SK-N-SH (cell line): ENCODE results near the gene EXOC2.

Experiments used
- CHD2 ChIP-seq: fragments of 150-350 bp; IDR thresholded peaks from 2 replicates; pipeline ENCODE4 v1.6.1; 2018; ENCODE audit warnings: low read length; ENCODE audit not compliant: partially characterized antibody
- EZH2phosphoT487 ChIP-seq: fragments of 200-600 bp; sonication (generic); IDR thresholded peaks from 2 replicates; pipeline ENCODE4 v1.6.1; 2017; ENCODE audit warnings: low read depth, mixed run types, mild to moderate bottlenecking, antibody characterized with exemption, moderate library complexity, borderline replicate concordance
- JUND ChIP-seq: IDR thresholded peaks from 2 replicates; pipeline ENCODE4 v1.4.0; 2012
- MAX ChIP-seq: IDR thresholded peaks from 2 replicates; pipeline ENCODE4 v1.4.0; 2012; ENCODE audit warnings: low read depth
- NFIC ChIP-seq: IDR thresholded peaks from 2 replicates; pipeline ENCODE4 v1.4.0; 2012; ENCODE audit warnings: borderline replicate concordance
- POLR2AphosphoS5 ChIP-seq: IDR thresholded peaks from 2 replicates; pipeline ENCODE4 v1.6.1; 2012; ENCODE audit warnings: low read depth, low read length
- RAD21 ChIP-seq: IDR thresholded peaks from 2 replicates; pipeline ENCODE4 v1.6.1; 2012; ENCODE audit warnings: mild to moderate bottlenecking, low read length
- RCOR1 ChIP-seq: fragments of 150-350 bp; IDR thresholded peaks from 2 replicates; pipeline ENCODE4 v1.6.1; 2017; ENCODE audit warnings: antibody characterized with exemption, low read length
- TAF1 ChIP-seq: IDR thresholded peaks from 2 replicates; pipeline ENCODE4 v1.6.1; 2012; ENCODE audit warnings: low read depth, mild to moderate bottlenecking, low read length, moderate library complexity, borderline replicate concordance
- TCF12 ChIP-seq: IDR thresholded peaks from 2 replicates; pipeline ENCODE4 v1.4.0; 2012
- YY1 ChIP-seq: IDR thresholded peaks from 2 replicates; pipeline ENCODE4 v1.4.0; 2012; ENCODE audit warnings: low read depth, mild to moderate bottlenecking
- TF ChIP-seq, protein P1 (sequence below): fragments of 200-600 bp; sonication (generic); IDR thresholded peaks from 2 replicates; pipeline ENCODE4 v1.6.1; 2017; ENCODE audit warnings: antibody characterized with exemption, mild to moderate bottlenecking, moderate library complexity

DNA sequence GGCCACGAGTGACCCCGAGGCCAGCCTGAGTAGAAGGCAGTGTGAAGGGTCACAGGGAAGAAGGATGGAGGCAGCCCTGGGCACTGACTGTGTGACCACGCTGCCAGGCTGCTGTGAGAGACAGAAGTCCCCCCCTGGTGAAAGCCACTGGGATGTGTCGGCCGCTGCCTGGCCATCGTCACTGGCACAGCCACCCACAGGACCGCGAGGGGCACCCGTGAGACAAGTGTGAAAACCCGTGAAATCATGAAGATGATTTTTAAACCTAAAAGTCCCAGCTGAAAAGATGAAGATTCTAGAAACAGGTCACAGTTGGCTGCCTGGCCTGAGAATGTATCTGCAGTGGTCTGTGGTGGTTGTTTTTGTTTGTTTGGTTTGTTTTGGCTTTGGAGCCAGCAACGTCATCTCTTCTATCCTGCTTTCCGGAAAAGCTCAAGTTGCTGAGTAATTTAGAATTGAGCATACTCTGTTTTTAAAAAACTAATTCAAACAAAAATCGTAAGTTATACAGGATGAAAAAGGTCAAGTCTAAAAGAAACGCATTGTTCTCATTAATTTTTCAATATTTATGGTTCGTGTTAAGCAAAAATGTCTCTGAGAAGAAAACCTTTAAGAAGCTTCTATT is 130.8 kb downstream of the EXOC2 start:
- TF ChIP-seq TAF1 (no peak), POLR2AphosphoS5 (no peak), JUND (no peak), YY1 (no peak), MAX (no peak), RCOR1 (no peak), EZH2phosphoT487 (no peak), NFIC (no peak), TCF12 (no peak), RAD21 (no peak), CHD2 (no peak)
- TF ChIP-seq, protein P1, sequence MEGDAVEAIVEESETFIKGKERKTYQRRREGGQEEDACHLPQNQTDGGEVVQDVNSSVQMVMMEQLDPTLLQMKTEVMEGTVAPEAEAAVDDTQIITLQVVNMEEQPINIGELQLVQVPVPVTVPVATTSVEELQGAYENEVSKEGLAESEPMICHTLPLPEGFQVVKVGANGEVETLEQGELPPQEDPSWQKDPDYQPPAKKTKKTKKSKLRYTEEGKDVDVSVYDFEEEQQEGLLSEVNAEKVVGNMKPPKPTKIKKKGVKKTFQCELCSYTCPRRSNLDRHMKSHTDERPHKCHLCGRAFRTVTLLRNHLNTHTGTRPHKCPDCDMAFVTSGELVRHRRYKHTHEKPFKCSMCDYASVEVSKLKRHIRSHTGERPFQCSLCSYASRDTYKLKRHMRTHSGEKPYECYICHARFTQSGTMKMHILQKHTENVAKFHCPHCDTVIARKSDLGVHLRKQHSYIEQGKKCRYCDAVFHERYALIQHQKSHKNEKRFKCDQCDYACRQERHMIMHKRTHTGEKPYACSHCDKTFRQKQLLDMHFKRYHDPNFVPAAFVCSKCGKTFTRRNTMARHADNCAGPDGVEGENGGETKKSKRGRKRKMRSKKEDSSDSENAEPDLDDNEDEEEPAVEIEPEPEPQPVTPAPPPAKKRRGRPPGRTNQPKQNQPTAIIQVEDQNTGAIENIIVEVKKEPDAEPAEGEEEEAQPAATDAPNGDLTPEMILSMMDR: no peak
